ENCODE measurements around the gene PGM1.

The PGM1 gene

GRCh38 chr1:63601463-63601862 lies 8.3 kb downstream of the PGM1 start:
- no peak for DNase-seq

DNA sequence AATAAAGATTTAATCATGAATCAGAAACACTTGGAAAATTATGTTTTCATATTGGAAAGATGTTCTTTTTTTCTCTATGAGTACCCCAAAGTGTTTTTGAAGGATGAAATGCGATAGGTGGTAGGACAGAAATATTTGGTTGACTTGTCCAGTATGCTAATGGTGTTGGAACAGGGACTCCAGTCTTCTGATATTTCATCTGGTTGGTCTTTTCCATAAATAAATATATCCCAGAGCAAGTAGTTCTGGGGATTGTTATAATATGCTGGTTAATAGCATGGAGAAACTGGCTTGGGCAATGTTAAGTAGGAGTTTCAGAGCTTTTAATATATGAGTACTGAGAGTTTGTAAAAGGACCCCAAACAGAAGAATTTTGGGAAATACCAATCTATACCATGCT lies 8.7 kb downstream of the PGM1 start:
- no peak for DNase-seq

DNA sequence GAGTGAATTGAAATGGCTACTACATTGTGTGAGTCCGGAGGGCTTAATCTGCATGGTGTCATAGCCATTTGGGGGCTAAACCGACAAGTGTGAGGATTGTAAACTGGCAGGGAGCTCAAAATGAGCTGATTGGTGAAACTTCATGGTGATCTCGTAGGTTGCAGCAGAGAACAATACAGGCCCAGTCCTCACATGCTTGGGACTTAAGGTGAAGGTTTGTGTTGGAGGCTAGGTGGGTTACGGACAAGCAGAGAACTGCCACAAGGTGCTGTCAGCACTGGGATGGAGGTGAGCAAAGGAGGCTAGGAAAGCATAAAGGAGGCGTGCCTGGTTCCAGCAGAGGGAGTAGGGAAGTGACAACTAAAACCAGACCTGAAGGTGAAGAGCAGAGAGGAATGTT lies 9.4 kb downstream of the PGM1 start:
- no peak for DNase-seq

DNA sequence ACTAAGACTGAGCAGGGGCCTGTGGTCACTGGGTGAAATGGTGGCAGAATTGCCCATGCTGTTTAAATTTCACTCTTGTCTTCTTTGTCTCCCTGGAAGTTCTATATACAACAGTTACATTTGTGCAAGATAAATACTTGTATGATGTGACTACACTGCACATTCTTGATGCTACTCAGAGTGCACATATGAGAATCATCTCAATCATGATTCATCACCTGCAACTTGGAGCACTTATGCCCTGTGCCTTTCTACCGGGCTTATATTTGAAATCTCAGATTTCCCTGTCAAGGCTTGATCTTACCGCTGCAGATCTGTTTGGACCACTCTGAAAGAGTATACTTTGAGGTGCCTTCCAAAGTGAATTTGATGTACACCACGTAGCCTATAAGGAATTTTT lies 10.6 kb downstream of the PGM1 start:
- no peak for DNase-seq

GRCh38 chr1:63607322-63607721 lies 14.1 kb downstream of the PGM1 start:
- no peak for DNase-seq

DNA sequence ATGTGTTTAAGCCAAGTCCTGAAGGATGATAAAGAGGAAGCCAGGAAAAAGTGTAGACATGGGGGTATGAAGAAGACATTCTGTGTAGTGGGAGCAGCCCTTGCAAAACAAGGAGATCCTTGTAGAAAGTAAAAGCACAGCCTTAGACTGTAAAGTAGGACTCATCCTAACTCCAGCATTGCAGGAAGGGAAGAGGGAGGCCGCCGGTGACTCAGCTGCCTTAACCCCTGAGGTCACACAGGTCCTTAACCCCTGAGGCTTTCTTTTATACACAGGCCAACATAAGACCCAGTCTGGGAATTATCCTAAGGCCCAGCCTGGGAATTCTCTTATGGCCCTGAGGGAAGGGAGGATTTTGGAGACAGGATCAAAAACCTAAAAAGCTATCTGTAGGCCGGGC lies 18.0 kb downstream of the PGM1 start:
- no peak for DNase-seq

- no peak for DNase-seq
Observed at GRCh38 chr1:63612564-63612963, 19.4 kb downstream of the PGM1 start.

DNA sequence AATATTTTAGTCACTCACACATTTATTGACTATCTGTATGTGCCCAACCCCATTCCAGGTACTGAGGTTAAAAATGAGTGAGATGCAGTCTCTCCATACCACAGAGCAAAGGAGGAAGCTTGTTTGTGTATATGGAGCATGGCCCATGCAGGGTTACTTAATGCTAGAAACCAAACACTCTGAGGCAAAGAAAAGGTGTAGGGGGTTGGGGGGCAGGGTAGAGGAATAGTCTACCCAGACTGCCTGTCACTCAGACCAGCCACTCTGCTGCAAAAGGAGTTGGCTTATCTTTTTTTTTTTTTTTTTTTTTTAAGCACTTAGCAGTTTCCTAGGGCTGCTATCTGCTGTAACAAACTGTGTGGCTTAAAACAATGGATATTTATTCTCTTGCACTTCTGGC lies 19.8 kb downstream of the PGM1 start:
- no peak for DNase-seq

GRCh38 chr1:63615768-63616420 lies 22.7 kb downstream of the PGM1 start:
- DNase-seq, result no peak

GRCh38 chr1:63617450-63617849 lies 24.2 kb downstream of the PGM1 start:
- DNase-seq, result no peak

GRCh38 chr1:63618011-63618410 lies 24.8 kb downstream of the PGM1 start:
- no peak for DNase-seq

DNA sequence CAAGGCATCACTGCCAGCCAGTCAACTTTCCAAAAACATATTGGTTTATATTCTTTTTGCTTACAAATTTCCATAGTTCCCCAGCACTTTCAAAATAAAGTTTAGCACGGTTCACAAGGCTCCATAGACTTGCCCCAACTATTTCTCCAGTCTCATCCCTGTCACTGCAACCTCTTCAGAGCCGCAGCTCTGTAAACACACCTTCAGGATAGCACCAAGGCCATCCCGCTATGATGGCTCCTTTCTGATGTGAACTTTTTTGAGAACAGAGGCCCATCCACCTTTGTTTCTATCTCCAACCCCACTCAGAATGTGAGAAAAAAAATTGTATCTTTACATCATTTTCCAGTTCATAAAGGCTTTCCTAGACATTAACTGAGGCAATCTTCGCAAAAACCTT lies 26.3 kb downstream of the PGM1 start:
- DNase-seq, result no peak

- no peak for DNase-seq
Observed at GRCh38 chr1:63620671-63621070, 27.5 kb downstream of the PGM1 start.

GRCh38 chr1:63621075-63621474 lies 27.9 kb downstream of the PGM1 start:
- DNase-seq, result no peak

GRCh38 chr1:63621698-63622097 lies 28.5 kb downstream of the PGM1 start:
- no peak for DNase-seq

DNA sequence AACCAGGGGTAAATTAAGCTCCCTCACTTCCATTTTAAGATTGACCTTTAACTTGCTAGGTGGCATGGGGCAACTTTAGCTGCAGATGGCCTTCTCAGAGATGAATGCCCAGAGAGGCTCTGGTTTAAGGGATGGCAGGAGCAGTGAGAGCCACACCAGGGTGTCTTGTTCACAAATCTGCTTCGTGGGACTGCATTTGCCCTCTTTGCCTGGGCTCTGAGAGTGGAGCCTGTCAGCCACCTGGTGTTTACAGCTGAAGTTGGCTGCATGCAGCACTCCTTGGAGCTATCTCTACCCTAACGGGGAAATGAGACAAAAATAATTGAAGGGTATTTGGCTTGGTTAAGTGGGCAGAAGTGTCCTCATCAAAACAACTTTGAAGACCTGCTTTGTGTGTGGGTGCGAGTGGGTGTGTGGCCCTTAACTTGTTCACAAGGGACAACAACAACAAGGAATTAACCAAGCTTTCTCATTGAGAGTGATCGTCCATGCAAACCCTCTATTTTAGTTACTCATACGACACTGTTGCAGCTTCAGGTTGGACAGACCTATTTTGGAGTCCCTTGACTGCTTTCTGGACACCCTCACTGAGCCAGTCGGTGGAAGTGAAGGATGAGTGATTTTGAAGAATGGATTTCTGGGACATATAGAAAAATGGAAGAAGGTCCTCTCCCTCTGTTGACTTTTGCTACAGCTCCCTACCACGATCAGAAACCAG lies 29.8 kb downstream of the PGM1 start:
- DNase-seq, result no peak

DNA sequence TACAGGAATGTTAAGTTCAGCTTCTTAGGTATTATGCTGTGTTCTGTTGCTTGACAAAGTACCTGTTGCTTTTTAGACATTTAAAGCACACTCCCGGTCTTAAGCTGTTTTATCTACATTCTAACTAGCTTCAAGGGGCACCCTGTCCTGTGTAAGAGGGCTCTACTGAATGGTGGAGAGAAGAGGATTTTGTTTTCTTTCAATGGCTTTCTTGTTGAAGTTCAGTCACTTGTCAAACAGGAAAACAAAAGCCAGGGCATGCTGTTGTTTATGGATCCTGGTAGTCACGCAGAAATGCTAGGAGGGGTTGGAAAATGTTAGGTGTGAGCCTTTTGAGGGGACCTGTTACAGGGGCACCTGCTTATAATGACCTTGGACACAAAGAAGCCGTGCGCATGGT lies 30.7 kb downstream of the PGM1 start:
- DNase-seq, result no peak

DNA sequence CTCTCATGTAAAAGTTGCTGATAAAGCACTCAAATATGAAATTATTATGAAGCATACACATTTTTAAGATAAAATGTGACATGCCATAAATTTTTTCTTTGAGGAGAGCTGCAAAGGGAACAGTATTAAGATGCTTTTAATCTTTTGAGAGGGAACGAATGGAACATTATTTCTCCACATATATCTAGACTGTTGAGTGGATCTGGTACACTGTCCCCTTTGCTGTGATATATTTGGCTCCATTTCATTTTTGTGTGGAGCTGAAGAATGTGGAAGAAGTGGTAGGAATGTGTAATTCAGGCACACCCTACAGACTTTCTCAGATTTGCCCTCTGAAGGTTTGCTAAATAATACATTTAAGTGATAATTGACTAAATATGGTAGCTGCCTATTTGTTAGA lies 31.7 kb downstream of the PGM1 start:
- no peak for DNase-seq

DNA sequence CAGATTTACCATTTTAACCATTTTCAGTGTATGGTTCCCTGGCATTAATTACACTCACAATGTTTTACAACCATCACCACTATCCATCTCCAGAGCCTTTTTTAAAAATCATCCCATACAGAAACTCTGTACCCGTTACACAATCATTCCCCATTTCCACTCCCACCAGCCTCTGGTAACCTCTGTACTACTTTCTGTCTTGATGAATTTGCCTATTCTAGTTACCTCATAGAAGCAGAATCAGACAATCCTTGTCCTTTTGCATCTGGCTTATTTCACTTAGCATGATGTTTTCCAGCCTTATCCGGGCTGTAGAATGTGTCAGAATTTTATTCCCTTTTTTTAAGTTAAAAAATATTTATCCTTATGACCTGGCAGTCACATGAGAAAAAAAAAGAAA lies 33.0 kb downstream of the PGM1 start:
- no peak for DNase-seq

- DNase-seq, result no peak
Observed at GRCh38 chr1:63628607-63629006, 35.4 kb downstream of the PGM1 start.

DNA sequence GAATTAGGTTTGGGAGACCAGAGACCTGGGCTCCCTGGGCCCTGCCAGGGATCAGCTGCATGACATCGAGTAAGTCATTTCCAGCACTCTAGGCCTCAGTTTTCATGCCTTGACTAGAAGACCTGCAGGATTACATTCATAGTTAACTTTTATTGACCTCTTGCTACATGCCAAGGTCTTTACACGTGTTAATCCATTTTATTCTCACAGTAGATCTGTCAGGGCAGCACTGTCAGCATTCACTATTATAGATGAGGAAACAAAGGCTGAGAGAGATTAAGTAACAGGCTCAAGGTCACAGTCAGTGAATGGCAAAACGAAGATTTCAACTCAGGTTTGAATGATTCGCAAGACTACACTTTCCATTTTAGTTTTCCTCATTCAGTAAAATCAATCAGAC lies 37.0 kb downstream of the PGM1 start:
- no peak for DNase-seq

- DNase-seq, result no peak
Observed at GRCh38 chr1:63630666-63631065, 37.5 kb downstream of the PGM1 start.

DNA sequence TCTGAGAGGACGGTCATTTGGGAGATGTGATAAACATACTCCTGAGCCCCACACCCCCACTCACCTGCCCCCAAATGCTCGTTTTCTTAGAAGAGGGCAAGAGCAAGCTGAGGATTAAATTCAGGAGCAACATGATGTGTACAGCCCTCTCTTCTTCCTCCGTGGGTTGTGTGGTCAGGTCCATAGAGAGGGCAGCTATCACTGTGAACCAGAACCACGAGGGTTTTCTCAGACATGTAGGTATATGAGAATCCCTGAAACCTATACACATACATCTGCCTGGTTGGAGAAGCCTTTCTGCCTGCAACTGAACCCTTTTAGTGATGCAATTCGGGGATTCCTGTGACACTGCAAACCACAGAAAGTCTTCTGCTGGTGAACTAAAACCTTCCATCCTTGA lies 38.9 kb downstream of the PGM1 start:
- DNase-seq, result no peak

- DNase-seq, result no peak
Observed at GRCh38 chr1:63633281-63633680, 40.1 kb downstream of the PGM1 start.

DNA sequence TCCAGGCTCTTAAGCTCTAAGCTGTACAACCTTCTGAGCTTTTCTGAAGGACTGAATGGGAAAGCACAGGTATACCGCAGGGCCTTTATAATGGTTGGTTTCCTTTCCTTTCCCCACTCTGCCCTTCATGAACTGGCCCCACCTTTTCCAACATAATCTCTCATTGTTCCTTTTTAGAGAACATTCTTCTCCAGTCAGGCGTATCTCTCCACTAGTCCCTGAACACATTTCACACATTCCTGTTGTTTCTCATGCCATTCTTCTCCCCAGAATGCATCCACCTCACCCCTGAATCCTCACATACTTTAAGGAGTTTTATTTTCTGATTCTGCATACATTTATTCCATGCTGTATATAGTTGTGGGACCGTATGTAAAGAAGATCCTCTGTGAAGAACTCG lies 41.3 kb downstream of the PGM1 start:
- no peak for DNase-seq
